WERI-Rb-1 (cell line): Measurements from ENCODE around the gene MAP4.
"Not testable (repeated sequence)": the region's sequence is repeated elsewhere in the genome, so short reads cannot be mapped to it uniquely, and the experiment has no call there.

Experiments used
- DNase-seq: peaks from one replicate; pipeline ENCODE4 v3.0.0-alpha.2; 2020
- H3K27ac ChIP-seq: fragments of 250-450 bp; sonication (Bioruptor Pico); 2 replicates; pipeline ENCODE4 v1.5.1; 2020; ENCODE audit warnings: mild to moderate bottlenecking, moderate library complexity
- H3K27me3 ChIP-seq: fragments of 250-450 bp; sonication (Bioruptor Pico); 2 replicates; pipeline ENCODE4 v1.5.1; 2021; ENCODE audit warnings: mild to moderate bottlenecking, low read depth, moderate library complexity; ENCODE audit not compliant: insufficient read depth, severe bottlenecking
- H3K36me3 ChIP-seq: fragments of 250-450 bp; sonication (Bioruptor Pico); 2 replicates; pipeline ENCODE4 v1.5.1; 2020; ENCODE audit warnings: mild to moderate bottlenecking, moderate library complexity
- H3K4me3 ChIP-seq: 2 replicates; pipeline ENCODE4 v1.5.1; 2011; ENCODE audit warnings: low read depth, mild to moderate bottlenecking, control low read depth, low read length
- H3K9me3 ChIP-seq: fragments of 250-450 bp; sonication (Bioruptor Pico); 2 replicates; pipeline ENCODE4 v1.5.1; 2021; ENCODE audit warnings: mild to moderate bottlenecking, moderate library complexity; ENCODE audit not compliant: severe bottlenecking
- CTCF ChIP-seq: IDR thresholded peaks from 2 replicates; pipeline ENCODE4 v1.5.1; 2011; ENCODE audit warnings: low read depth, mild to moderate bottlenecking, control low read depth, inconsistent platforms, low read length

The MAP4 gene

DNA sequence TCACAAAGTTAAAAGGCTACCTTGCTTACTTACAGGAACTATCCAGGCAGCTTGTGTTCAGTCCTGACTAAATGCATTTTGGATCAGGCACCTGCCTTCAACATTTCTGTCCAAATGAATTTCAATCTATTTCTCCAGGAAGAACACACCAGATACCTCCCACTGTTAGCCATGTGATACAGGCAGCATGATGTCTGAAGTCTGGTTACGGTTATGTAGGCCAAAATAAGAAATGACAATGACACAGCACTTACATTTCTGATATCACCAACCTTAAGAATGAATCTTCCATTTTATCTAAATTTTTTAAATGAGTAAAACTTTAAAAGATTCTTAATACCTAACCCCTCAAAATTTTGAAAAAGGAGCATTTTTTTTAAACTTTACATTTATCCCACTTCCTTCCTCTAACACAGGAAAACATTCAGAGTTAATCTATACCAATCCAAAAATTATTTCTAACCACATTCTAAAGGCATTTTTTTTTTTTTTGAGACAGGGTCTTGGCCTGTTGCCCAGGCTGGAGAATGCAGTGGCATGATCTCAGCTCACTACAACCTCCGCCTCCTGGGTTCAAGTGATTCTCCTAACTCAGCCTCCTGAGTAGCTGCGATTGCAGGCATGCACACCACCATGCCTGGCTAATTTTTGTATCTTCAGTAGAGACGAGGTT lies at the start of gene MAP4:
Gene MAP4 (minus strand): TSS at position 116 of the 673 bp plus-strand sequence. CDS start 17,556 bp downstream, outside the sequence.
- TF ChIP-seq CTCF = no peak

DNA sequence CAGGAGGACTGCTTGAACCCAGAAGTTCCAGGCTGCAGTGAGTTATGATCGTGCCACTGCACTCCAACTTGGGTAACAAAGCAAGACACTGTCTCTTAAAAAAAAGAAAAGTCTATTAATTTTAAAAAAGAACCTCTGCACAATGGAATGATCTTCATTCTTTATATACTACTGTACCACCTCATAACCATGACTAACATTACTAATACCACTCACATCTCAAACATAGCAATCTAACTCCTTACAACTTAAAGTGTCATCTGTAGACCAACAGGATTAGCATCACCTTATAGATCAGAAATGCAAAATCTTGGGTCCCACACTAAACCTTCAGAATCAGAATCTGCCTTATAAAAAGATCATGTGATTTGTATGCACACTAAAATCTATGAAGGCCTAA lies 48.8 kb upstream of the MAP4 start:
- no peak overlapping the region for H3K4me3 ChIP-seq
- H3K9me3 ChIP-seq = peaks cover 4% of the 10 kb centered on the region
- H3K36me3 ChIP-seq = no peaks in the 10 kb centered on the region; the same call in 1 of the 2 replicates
- no peak for TF ChIP-seq CTCF
- H3K27me3 ChIP-seq = no peaks in the 10 kb centered on the region
- DNase-seq = no peak
- no peak overlapping the region for H3K27ac ChIP-seq

More for the DNA sequence above, at the start of gene MAP4:
- H3K27me3 ChIP-seq = no peaks in the 10 kb centered on the region
- H3K36me3 ChIP-seq = no peaks in the 10 kb centered on the region
- DNase-seq = no peak
- H3K27ac ChIP-seq = no peak within 1 kb of the TSS
- no peaks in the 10 kb centered on the region for H3K9me3 ChIP-seq
- H3K4me3 ChIP-seq = no peak within 1 kb of the TSS

DNA sequence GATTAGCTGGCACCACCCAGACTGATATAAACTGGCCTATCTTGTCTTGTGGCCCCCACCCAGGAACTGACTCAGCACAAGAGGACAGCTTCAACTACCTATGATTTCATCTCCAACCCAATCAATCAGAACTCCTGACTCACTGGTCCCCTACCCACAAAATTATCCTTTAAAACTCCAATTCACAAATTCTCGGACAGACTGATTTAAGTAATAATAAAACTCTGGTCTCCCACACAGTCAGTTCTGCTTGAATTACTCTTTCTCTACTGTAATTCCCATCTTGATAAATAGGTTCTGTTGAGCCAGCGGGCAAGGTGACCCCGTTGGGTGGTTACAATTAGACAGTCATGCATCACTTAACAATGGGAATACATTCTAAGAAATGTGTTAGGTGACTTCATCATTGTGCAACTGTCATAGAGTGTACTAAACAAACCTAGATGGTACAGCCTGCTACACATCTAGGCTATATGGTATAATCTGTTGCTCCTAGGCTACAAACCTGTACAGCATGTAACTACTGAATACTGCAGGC lies 48.1 kb upstream of the MAP4 start:
- H3K4me3 ChIP-seq = no peak overlapping the region
- H3K27me3 ChIP-seq = no peaks in the 10 kb centered on the region
- TF ChIP-seq CTCF = no peak
- H3K27ac ChIP-seq = no peak overlapping the region
- no peak for DNase-seq
- peaks cover 4% of the 10 kb centered on the region for H3K9me3 ChIP-seq
- H3K36me3 ChIP-seq = no peaks in the 10 kb centered on the region; the same call in 1 of the 2 replicates

DNA sequence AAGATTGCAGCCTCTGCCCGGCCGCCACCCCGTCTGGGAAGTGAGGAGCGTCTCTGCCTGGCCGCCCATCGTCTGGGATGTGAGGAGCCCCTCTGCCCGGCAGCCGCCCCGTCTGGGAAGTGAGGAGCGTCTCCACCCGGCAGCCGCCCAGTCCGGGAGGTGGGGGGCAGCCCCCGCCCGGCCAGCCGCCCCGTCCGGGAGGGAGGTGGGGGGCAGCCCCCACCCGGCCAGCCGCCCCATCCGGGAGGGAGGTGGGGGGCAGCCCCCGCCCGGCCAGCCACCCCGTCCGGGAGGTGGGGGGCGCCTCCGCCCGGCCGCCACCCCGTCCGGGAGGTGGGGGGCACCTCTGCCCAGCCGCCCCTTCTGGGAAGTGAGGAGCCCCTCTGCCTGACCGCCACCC lies 45.4 kb upstream of the MAP4 start:
- not testable (repeated sequence) for DNase-seq, H3K27ac ChIP-seq, H3K4me3 ChIP-seq, H3K9me3 ChIP-seq, H3K27me3 ChIP-seq, H3K36me3 ChIP-seq

- Histone ChIP-seq H3K36me3 (no peaks in the 10 kb centered on the region), H3K9me3 (peaks cover 4% of the 10 kb centered on the region), H3K4me3 (no peak overlapping the region), H3K27ac (peak overlapping the region; percentile 71), H3K27me3 (no peaks in the 10 kb centered on the region)
- TF ChIP-seq CTCF = no peak
- DNase-seq = no peak
Measured at GRCh38 chr3:48058091-48058490, 41.9 kb upstream of the MAP4 start.

DNA sequence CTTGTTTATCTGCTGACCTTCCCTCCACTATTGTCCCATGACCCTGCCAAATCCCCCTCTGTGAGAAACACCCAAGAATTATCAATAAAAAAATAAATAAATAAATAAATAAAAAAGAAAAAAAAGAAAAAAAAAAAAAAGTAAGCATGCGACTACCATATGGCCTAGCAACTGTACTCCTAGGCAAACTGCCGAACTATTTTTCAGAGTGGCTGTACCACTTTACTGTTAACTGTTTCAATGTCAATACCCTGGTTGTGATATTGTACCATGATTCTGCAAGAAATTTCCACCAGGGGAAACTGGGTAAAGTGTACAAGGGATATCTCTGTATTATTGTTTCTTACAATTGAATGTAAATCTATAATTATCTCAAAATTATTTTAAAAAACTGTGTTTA lies 41.3 kb upstream of the MAP4 start:
- DNase-seq = no peak
- Histone ChIP-seq H3K27ac (peak overlapping the region; percentile 71), H3K4me3 (no peak overlapping the region)

More for the DNA sequence above, 41.3 kb upstream of the MAP4 start:
- peaks cover 4% of the 10 kb centered on the region for H3K9me3 ChIP-seq
- no peaks in the 10 kb centered on the region for H3K27me3 ChIP-seq
- H3K36me3 ChIP-seq = no peaks in the 10 kb centered on the region
- no peak for TF ChIP-seq CTCF
